Lower lobe of right lung (tissue), 2 donors: ENCODE results near the gene CCNL2. TPM values are rescaled to one million over a fixed set of nuclear protein-coding genes. Genes with fewer than 3 reads are reported as not detected.
"Not testable (repeated sequence)": the region's sequence is repeated elsewhere in the genome, so short reads cannot be mapped to it uniquely, and the experiment has no call there.

Source experiments
- ATAC-seq, 2 donors: fragments of 200-7000 bp; cut with Tn5 transposase; one replicate each; pipeline ENCODE4 v1.9.1; 2020 to 2022; ENCODE audit warnings: mild to moderate bottlenecking in 2 of 2, moderate library complexity in 2 of 2
- DNase-seq: peaks from one replicate; pipeline ENCODE4 v3.0.0-alpha.2; 2020
- H3K27ac ChIP-seq: fragments of 200-600 bp; one replicate; pipeline ENCODE4 v1.8.0; 2022
- H3K27me3 ChIP-seq: fragments of 200-600 bp; one replicate; pipeline ENCODE4 v1.8.0; 2022; ENCODE audit warnings: low read depth
- H3K36me3 ChIP-seq: fragments of 200-600 bp; one replicate; pipeline ENCODE4 v1.8.0; 2022; ENCODE audit warnings: mild to moderate bottlenecking
- H3K4me1 ChIP-seq: fragments of 200-600 bp; one replicate; pipeline ENCODE4 v1.8.0; 2022
- H3K4me3 ChIP-seq: fragments of 200-600 bp; one replicate; pipeline ENCODE4 v1.8.0; 2022; ENCODE audit warnings: mild to moderate bottlenecking
- H3K9me3 ChIP-seq: fragments of 200-600 bp; one replicate; pipeline ENCODE4 v1.8.0; 2022
- intact Hi-C: fragments of 100-400 bp; cut with DNase I; formaldehyde crosslinking; loops from one replicate; pipeline ENCODE4 v1.11.0; 2022
- total RNA-seq: library from RNA; stranded (reverse); fragmentation: NEBNext Ultra II Directional; extraction: Animal tissue kit (Norgen Biotek cat#: 25700); gene quantifications from one replicate; pipeline ENCODE4 v1.2.1, GENCODE V29; 2021
- TF ChIP-seq, protein P1 (sequence below): fragments of 200-600 bp; IDR thresholded peaks from one replicate; pipeline ENCODE4 v1.8.0; 2022; ENCODE audit warnings: antibody characterized with exemption, mild to moderate bottlenecking
- donor health status: DM: no; HTN: yes; CAD: no; lungs with severe emphysema.

CCNL2 gene
- total RNA-seq, 1 donor from 2014 or later = 165 TPM

DNA sequence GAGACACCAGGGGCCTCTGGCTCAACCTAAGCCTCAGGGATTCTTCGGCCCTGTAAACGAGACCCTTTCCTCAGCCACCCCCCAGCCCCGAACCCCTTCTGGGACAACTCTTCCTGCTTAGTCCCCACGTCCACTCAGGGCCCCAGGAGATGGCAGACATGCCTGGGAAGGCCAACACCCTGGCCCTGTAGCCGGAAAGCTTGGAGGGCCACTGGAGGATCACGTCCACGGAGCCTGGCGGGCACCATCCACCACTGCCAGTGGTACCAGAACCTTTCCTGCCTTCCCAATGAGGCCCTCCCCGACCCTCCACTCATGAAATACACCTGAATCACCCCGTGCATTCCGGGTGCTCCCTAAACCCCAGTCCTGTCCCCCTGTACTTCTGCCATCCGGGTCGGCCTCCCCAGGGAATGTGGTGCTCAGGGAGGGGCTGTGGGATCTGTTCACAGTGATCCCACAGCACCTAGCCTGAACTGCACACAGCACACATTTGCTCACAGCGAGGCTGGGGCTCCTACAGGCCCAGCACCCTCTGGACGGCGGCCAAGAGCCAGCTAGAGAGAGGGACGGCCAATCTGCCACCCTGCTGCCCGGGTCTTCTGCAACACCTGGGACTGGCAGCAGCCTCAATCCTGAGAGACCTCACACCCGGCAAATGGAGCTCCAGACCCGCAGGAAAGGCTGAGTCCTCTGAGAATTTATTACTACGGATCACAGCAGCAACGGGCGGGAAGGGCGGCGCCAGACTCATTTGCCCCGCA lies 25.9 kb downstream of the CCNL2 start:
- TF ChIP-seq, protein P1, sequence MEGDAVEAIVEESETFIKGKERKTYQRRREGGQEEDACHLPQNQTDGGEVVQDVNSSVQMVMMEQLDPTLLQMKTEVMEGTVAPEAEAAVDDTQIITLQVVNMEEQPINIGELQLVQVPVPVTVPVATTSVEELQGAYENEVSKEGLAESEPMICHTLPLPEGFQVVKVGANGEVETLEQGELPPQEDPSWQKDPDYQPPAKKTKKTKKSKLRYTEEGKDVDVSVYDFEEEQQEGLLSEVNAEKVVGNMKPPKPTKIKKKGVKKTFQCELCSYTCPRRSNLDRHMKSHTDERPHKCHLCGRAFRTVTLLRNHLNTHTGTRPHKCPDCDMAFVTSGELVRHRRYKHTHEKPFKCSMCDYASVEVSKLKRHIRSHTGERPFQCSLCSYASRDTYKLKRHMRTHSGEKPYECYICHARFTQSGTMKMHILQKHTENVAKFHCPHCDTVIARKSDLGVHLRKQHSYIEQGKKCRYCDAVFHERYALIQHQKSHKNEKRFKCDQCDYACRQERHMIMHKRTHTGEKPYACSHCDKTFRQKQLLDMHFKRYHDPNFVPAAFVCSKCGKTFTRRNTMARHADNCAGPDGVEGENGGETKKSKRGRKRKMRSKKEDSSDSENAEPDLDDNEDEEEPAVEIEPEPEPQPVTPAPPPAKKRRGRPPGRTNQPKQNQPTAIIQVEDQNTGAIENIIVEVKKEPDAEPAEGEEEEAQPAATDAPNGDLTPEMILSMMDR = no peak
- DNase-seq (no peak), ATAC-seq (no peak)
- Histone ChIP-seq H3K4me3 (peak overlapping the region; percentile 99), H3K27ac (no peak overlapping the region), H3K4me1 (peaks cover 45% of the 10 kb centered on the region), H3K27me3 (no peaks in the 10 kb centered on the region), H3K36me3 (peaks cover 18% of the 10 kb centered on the region), H3K9me3 (no peaks in the 10 kb centered on the region)
- intact Hi-C loops = no loop called here

DNA sequence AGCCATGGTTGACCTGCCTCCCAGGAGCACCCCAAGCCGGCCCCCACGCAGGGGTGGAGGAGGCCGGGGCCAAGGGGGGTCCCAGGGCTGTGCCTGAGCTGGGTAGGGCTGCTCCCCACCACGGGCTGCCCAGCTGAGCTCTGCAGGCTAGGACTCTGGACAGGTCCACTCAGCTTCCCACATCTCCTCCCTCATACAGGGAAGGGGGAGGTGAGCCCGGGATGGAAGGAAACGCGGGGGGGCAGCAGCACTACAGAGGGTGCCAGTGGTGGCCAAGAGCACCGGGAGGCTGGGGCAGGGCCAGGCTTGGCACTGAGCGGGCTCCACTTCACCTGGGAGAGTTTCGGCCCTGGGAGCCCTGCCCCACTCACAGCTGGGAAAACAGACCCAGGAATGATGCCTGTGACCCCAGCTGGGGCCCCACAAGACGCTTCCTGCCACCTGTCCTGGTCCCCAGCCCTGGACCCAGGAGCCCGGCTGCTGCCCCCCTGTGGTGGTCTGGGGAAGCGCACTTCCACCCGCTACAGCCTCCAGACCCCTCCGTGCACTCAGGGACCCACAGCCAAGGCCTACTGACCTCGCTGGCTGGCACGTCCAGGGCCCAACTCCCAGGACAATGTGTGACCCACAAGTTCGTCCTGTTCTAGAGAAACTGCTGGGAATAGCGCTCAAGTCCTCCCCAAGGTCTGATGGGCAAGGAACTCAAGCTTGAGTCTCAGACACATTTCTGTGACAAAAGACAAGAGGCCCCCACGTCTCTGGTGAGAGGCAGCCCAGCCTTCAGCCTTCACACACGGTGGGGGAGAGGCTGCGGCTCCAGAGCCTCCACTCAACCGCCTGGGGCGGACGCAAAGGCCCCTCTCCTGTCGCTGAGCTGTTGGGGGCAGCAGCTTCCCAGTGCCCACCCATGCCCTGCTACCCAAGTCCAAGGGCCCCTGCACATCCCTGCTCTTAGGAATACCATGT lies 27.1 kb downstream of the CCNL2 start:
- Histone ChIP-seq H3K27me3 (no peaks in the 10 kb centered on the region), H3K4me1 (peaks cover 45% of the 10 kb centered on the region), H3K27ac (peak overlapping the region; percentile 5), H3K9me3 (no peaks in the 10 kb centered on the region), H3K36me3 (peaks cover 18% of the 10 kb centered on the region), H3K4me3 (no peak overlapping the region)
- intact Hi-C loops = no loop called here
- TF ChIP-seq, protein P1 = peak; percentile 97
- ATAC-seq = peak; percentile 49 to 65
- peak; percentile 81 for DNase-seq

DNA sequence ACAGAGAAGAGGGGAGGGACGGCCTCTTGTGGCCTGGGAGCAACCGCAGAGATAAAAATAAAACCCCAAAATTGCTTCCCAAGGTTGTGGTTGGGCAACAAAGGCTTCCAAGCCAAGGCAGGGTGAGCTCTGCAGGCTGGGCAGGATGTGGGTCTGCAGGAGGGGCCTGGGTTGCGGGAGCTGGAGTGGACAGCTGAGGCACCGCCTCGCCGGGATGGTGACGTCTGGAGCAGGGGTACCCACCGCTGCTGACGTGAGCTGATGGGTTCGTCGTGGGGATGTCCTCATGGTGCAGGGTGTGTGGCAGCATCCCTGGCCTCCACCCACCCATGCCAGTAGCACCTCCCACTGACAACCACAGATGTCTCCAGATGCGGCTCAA lies 27.8 kb downstream of the CCNL2 start:
- intact Hi-C loops = no loop called here
- ATAC-seq = no peak
- Histone ChIP-seq H3K4me1 (peaks cover 41% of the 10 kb centered on the region), H3K27me3 (no peaks in the 10 kb centered on the region), H3K36me3 (peaks cover 13% of the 10 kb centered on the region), H3K4me3 (no peak overlapping the region), H3K9me3 (no peaks in the 10 kb centered on the region), H3K27ac (peak overlapping the region; percentile 5)
- DNase-seq = no peak
- TF ChIP-seq, protein P1 = no peak

DNA sequence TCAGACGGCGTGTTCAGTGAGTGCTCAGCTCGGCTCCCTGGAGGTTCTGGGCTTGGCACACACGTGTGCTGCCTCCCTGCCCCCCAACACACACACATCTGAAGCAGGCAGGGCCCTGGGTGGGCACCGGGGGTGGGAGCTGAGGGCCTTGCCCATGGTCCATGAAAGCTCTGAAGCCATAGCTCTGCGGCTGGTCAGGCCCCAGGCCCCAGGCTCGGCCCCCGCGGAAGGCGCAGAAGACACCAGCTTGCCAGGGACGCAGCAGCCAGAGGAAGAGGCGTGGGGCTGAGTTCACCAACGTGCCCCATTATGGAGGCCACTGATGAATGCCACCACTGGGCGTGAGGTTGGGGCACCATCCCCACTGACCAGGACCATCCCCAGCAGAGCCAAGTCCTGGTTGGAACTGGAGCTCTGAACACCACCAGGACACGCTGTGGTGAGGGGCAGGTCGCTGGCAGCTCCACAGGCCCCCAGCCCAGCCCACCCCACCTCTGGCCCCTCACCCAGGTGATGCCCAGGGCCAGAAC lies 28.3 kb downstream of the CCNL2 start:
- TF ChIP-seq, protein P1 = no peak
- Histone ChIP-seq H3K4me3 (no peak overlapping the region), H3K4me1 (peaks cover 36% of the 10 kb centered on the region), H3K9me3 (no peaks in the 10 kb centered on the region), H3K36me3 (peaks cover 13% of the 10 kb centered on the region), H3K27me3 (no peaks in the 10 kb centered on the region), H3K27ac (no peak overlapping the region)
- intact Hi-C loops = no loop called here
- no peak for DNase-seq
- ATAC-seq = no peak

DNA sequence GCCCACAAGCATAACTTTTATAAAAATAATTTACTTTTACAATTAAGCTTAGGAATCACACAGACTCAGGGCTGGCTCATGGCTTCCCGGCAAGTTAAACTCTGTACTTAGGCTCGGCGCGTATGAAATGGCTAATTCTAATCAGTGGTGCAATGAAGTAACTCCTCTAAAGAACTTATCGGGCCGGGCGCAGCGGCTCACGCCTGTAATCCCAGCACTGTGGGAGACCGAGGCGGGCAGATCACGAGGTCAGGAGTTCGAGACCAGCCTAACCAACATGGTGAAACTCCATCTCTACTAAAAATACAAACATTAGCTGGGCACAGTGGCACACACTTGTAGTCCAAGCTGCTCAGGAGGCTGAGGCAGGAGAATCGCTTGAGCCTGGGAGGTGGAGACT lies 29.0 kb downstream of the CCNL2 start:
- H3K27ac ChIP-seq, ATAC-seq, intact Hi-C loops, H3K27me3 ChIP-seq, H3K4me3 ChIP-seq, H3K9me3 ChIP-seq, DNase-seq: not testable (repeated sequence)
- H3K4me1 ChIP-seq = peaks cover 34% of the 10 kb centered on the region
- peaks cover 13% of the 10 kb centered on the region for H3K36me3 ChIP-seq
